Spleen (tissue), 13 donors: ENCODE measurements around the gene USP37. TPM values are rescaled to one million over a fixed set of nuclear protein-coding genes. Genes with fewer than 3 reads are reported as not detected.

Experiments used
- DNase-seq: peaks from one replicate; pipeline ENCODE4 v3.0.0-alpha.2; 2020
- H3K27ac ChIP-seq, 8 donors: fragments of 200-600 bp; sonication (generic) in 7 of 8; 1 replicate in 4 of 8; 2 replicates in 4 of 8; pipeline versions ENCODE4 v1.5.0 to v1.8.0; 2016 to 2021; ENCODE audit warnings: inconsistent platforms in 4 of 8, mild to moderate bottlenecking in 4 of 8, moderate library complexity in 1 of 8
- H3K27me3 ChIP-seq, 7 donors: fragments of 200-600 bp; sonication (generic) in 6 of 7; replicated peaks in 1 of 7; 1 replicate in 4 of 7; 2 replicates in 3 of 7; pipeline versions ENCODE4 v1.5.0 to v1.8.0; 2016 to 2021; ENCODE audit warnings: inconsistent platforms in 3 of 7, mild to moderate bottlenecking in 1 of 7
- H3K36me3 ChIP-seq, 6 donors: fragments of 200-600 bp; sonication (generic) in 5 of 6; 1 replicate in 4 of 6; 2 replicates in 2 of 6; pipeline versions ENCODE4 v1.5.0 to v1.8.0; 2016 to 2021; ENCODE audit warnings: inconsistent platforms in 2 of 6
- H3K4me1 ChIP-seq, 6 donors: fragments of 200-600 bp; sonication (generic) in 5 of 6; 1 replicate in 3 of 6; 2 replicates in 3 of 6; pipeline versions ENCODE4 v1.5.0 to v1.8.0; 2016 to 2021; ENCODE audit warnings: inconsistent platforms in 3 of 6
- H3K4me3 ChIP-seq, 8 donors: fragments of 200-600 bp; sonication (generic) in 7 of 8; 1 replicate in 4 of 8; 2 replicates in 4 of 8; pipeline versions ENCODE4 v1.5.0 to v1.8.0; 2016 to 2021; ENCODE audit warnings: inconsistent platforms in 4 of 8, mild to moderate bottlenecking in 4 of 8, moderate library complexity in 2 of 8
- H3K9me3 ChIP-seq, 8 donors: fragments of 200-600 bp; sonication (generic) in 7 of 8; 1 replicate in 4 of 8; 2 replicates in 4 of 8; pipeline versions ENCODE4 v1.5.0 to v1.8.0; 2016 to 2021; ENCODE audit warnings: inconsistent platforms in 4 of 8
- POLR2A ChIP-seq, 3 donors: fragments of 450-650 bp; IDR thresholded peaks; one replicate each; pipeline ENCODE4 v1.5.1; 2017; ENCODE audit warnings: antibody characterized with exemption in 3 of 3, mild to moderate bottlenecking in 1 of 3
- POLR2AphosphoS5 ChIP-seq, 3 donors: sonication (generic); formaldehyde crosslinking; IDR thresholded peaks; one replicate each; pipeline ENCODE4 v1.5.1; 2017; ENCODE audit warnings: antibody characterized with exemption in 3 of 3
- WGBS, 5 donors: extraction: QIAGEN DNeasy Blood & Tissue Kit in 3 of 5; methylation state at CpG; one replicate each; pipeline versions ENCODE4 v1.1.5 to v1.1.7; 2013 to 2018; 5-methylcytosine and 5-hydroxymethylcytosine counted together
- intact Hi-C: fragments of 100-400 bp; cut with DNase I; formaldehyde crosslinking; loops from one replicate; pipeline ENCODE4 v1.15.0; 2023; ENCODE audit warnings: low total_unique reads
- long read RNA-seq, 2 donors: transcript quantifications; one replicate each; lab custom pipeline, GENCODE V29; 2026
- polyA plus RNA-seq, 3 donors: library from polyadenylated mRNA; stranded (reverse); fragments of 200-250 nt; gene quantifications; one replicate each; pipeline ENCODE4 v1.2.1, GENCODE V29; 2013
- total RNA-seq, 7 donors: library from RNA; depleted of rRNA in 3 of 7; stranded (reverse); fragments of >200 nt in 3 of 7; fragmentation: NEBNext Ultra II Directional in 4 of 7; extraction: Animal tissue kit (Norgen Biotek cat#: 25700) in 4 of 7; gene quantifications; one replicate each; pipeline versions ENCODE4 v1.1.0 to v1.2.1, GENCODE V29; 2016 to 2021
- TF ChIP-seq, protein P1 (sequence below), 11 experiments: fragments of 200-600 bp in 7 of 11; fragments of 450-650 bp in 4 of 11; sonication (generic) in 4 of 11; IDR thresholded peaks in 8 of 11; conservative IDR thresholded peaks in 3 of 11; 1 replicate in 7 of 11; 2 replicates in 4 of 11; pipeline versions ENCODE4 v1.4.0 to v1.8.0; 2016 to 2021; ENCODE audit warnings: antibody characterized with exemption in 11 of 11, inconsistent platforms in 4 of 11, mild to moderate bottlenecking in 1 of 11
- donor health status: healthy with polysubstance abuse.
- donor health status: DM: no; HTN: no; CAD: no; lungs with moderate emphysema.
- donor health status: DM: no; HTN: no; CAD: no.
- donor health status: Bipolar disorder and iron deficiency.
- donor health status: healthy.
- donor health status: DM: no; HTN: no; CAD: no.
- donor health status: DM: yes; HTN: yes; CAD: no.

Gene USP37, protein sequence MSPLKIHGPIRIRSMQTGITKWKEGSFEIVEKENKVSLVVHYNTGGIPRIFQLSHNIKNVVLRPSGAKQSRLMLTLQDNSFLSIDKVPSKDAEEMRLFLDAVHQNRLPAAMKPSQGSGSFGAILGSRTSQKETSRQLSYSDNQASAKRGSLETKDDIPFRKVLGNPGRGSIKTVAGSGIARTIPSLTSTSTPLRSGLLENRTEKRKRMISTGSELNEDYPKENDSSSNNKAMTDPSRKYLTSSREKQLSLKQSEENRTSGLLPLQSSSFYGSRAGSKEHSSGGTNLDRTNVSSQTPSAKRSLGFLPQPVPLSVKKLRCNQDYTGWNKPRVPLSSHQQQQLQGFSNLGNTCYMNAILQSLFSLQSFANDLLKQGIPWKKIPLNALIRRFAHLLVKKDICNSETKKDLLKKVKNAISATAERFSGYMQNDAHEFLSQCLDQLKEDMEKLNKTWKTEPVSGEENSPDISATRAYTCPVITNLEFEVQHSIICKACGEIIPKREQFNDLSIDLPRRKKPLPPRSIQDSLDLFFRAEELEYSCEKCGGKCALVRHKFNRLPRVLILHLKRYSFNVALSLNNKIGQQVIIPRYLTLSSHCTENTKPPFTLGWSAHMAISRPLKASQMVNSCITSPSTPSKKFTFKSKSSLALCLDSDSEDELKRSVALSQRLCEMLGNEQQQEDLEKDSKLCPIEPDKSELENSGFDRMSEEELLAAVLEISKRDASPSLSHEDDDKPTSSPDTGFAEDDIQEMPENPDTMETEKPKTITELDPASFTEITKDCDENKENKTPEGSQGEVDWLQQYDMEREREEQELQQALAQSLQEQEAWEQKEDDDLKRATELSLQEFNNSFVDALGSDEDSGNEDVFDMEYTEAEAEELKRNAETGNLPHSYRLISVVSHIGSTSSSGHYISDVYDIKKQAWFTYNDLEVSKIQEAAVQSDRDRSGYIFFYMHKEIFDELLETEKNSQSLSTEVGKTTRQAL
- total RNA-seq, result 10 to 100 TPM; 13.0 to 19.2 (median 14.8) TPM
- polyA plus RNA-seq, result 1 to 10 TPM; 1.8 to 2.7 (median 2.1) TPM
- long read RNA-seq, donor 1, full-length matches to known transcripts, result 1 of 1 reads
- long read RNA-seq, donor 1, partial matches to known transcripts, result 0 of 1 reads
- long read RNA-seq, donor 1, other reads (novel, unspliced or antisense), result 0 of 1 reads
- long read RNA-seq, donor 2, result 0 reads

DNA sequence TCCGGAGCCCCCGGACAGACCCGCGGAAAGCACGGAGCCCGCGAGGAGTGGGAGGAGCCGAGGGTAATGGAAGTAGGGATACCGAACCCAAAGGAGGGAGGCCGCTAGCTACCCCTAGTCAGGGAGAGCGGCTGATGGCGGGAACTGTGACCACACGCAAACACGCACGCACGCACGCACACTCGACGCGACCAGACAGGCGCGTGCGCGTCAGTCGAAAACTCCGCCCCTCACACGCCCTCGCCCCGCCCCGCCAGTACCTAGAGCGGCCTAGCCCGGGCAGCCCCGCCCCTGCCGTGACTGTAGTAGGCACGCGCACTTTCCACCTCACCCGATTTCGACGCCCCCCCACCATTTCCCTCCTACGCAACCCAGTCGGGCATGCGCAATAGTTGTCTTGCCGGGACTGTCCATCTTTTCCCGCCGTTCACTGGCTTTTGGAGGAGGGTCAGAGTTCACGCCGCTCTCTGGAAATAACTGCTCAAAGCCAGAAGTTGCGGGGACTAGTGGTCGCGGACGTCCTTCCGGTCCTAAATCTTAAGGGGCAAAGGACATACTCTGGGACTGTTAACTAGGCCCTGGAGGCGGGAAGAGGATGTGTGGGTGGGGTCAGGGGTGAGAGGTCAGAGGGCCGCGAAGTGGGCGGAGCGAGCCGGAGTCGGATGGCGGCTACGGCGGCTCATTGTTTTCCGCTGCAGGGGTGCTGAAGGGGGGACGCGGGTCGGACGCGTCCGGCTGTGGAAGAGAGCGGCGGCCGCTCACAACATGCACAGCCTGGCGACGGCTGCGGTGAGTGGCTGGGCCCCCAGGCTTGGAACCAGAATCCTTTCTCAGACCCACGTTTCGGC, at the start of gene USP37, which contains the start of gene CNOT9:
TSS of gene USP37 (minus strand) at position 162 of the 848 bp plus-strand sequence. CDS start 9,698 bp downstream, outside the sequence.
TSS of gene CNOT9 (plus strand) at position 650 of the 848 bp plus-strand sequence. CDS start at position 766, 116 bp downstream.
- 0 to 1% (median 1%) methylated on average over 49 to 77 of the region's 77 CpGs for WGBS, 5 donors
- intact Hi-C loops, result loop anchor here (10.0 kb wide), 1 partner anchor 164 kb away; no protein-coding TSS in a partner anchor
- Histone ChIP-seq H3K4me3 (peak within 1 kb of the TSS; percentile 52 to 93 (median 84)), H3K4me1 (peaks cover 29 to 88% (median 56%) of the 10 kb centered on the region in 6 donors), H3K27me3 (no peaks in the 10 kb centered on the region), H3K36me3 (peaks cover 0 to 32% (median 12%) of the 10 kb centered on the region in 6 donors), H3K9me3 (no peaks in the 10 kb centered on the region), H3K27ac (peak within 1 kb of the TSS; percentile 89 to 97 (median 95))
- TF ChIP-seq POLR2A (IDR thresholded peaks at IDR 0.05), result peak in 2 of 3 donors; percentile 20 to 85
- TF ChIP-seq, protein P1, sequence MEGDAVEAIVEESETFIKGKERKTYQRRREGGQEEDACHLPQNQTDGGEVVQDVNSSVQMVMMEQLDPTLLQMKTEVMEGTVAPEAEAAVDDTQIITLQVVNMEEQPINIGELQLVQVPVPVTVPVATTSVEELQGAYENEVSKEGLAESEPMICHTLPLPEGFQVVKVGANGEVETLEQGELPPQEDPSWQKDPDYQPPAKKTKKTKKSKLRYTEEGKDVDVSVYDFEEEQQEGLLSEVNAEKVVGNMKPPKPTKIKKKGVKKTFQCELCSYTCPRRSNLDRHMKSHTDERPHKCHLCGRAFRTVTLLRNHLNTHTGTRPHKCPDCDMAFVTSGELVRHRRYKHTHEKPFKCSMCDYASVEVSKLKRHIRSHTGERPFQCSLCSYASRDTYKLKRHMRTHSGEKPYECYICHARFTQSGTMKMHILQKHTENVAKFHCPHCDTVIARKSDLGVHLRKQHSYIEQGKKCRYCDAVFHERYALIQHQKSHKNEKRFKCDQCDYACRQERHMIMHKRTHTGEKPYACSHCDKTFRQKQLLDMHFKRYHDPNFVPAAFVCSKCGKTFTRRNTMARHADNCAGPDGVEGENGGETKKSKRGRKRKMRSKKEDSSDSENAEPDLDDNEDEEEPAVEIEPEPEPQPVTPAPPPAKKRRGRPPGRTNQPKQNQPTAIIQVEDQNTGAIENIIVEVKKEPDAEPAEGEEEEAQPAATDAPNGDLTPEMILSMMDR (IDR thresholded peaks at IDR 0.05 in 8 of 11, conservative IDR thresholded peaks at IDR 0.05 in 3 of 11), result peak in 5 of 11 experiments; percentile 2 to 38 (median 27)
- peak; percentile 81 to 89 (median 88) for TF ChIP-seq POLR2AphosphoS5 (IDR thresholded peaks at IDR 0.05)
- peak; percentile 100 for DNase-seq

DNA sequence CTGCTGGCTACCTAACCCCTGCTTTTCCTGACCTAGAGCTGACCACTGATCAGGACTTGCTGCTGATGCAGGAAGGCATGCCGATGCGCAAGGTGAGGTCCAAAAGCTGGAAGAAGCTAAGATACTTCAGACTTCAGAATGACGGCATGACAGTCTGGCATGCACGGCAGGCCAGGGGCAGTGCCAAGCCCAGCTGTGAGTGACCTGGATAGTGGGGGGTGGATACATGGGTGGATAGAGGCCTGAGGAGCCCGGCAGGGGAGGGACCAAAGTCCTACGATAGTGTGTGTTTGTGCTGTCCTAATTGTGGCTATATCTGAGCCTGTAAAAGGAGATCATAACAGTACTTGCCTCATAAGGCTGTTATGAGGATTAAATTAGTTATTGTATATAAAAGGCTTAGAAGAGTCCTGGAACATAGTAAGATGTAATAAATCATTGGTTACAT, 47.7 kb upstream of the USP37 start:
- Histone ChIP-seq H3K9me3 (no peaks in the 10 kb centered on the region), H3K27me3 (no peaks in the 10 kb centered on the region), H3K27ac (no peak overlapping the region), H3K4me1 (no peaks in the 10 kb centered on the region), H3K4me3 (no peak overlapping the region), H3K36me3 (no peaks in the 10 kb centered on the region)
- TF ChIP-seq, protein P1 (IDR thresholded peaks at IDR 0.05 in 8 of 11, conservative IDR thresholded peaks at IDR 0.05 in 3 of 11), result no peak
- TF ChIP-seq POLR2AphosphoS5 (IDR thresholded peaks at IDR 0.05), result no peak
- TF ChIP-seq POLR2A (IDR thresholded peaks at IDR 0.05), result no peak
- intact Hi-C loops, result no loop called here
- no peak for DNase-seq
- 88 to 94% (median 91%) methylated on average over 6 of the region's 6 CpGs for WGBS, 5 donors

DNA sequence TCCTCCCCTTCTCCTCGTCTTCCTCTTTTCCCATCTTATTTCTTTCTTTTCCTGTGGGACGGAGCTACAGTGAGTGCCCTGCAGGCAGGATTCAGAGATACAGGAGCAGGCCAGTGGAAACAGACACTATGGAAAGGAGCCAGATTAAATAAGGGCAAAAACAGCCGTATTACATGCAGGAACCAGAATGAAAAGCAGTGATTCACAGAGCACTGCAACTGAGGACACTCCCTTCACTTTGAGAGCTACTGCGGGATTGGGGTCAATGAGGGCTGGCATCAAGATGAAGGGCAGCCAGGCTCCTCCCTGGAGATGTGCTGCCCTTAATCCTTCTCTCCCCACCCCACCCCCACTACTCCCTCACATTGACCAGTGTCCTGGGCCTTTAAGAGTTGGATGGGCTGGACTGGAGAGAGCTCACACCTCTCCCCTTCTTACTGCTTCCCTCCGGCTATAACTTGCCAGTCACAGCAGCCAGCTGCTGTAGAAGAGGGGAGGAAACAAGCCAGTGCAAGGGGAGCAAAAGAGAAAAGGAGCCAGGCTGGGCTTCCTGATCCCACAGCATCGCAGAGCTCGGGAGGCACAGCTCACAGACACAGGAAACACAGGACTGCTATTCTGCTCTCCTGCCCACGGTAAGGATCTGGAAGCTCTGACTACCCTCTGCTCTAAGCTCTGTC, 39.4 kb upstream of the USP37 start, which contains the start of gene PLCD4:
TSS of gene PLCD4 (plus strand) at position 464 of the 680 bp plus-strand sequence. CDS start 7,841 bp downstream, outside the sequence.
- intact Hi-C loops, result no loop called here
- peak within 1 kb of the TSS in 4 of 8 donors; percentile 28 to 33 (median 29) for H3K27ac ChIP-seq
- TF ChIP-seq, protein P1 (IDR thresholded peaks at IDR 0.05 in 8 of 11, conservative IDR thresholded peaks at IDR 0.05 in 3 of 11), result peak in 1 of 11 experiments; percentile 10
- TF ChIP-seq POLR2AphosphoS5 (IDR thresholded peaks at IDR 0.05), result peak in 1 of 3 donors; percentile 10
- TF ChIP-seq POLR2A (IDR thresholded peaks at IDR 0.05), result no peak
- no peak within 1 kb of the TSS for H3K4me3 ChIP-seq
- H3K36me3 ChIP-seq, result no peaks in the 10 kb centered on the region
- 27 to 45% (median 34%) methylated on average over 8 of the region's 8 CpGs for WGBS, 5 donors
- H3K27me3 ChIP-seq, result peaks cover 0 to 9% (median 0%) of the 10 kb centered on the region in 7 donors
- no peak for DNase-seq
- H3K9me3 ChIP-seq, result no peaks in the 10 kb centered on the region
- no peaks in the 10 kb centered on the region for H3K4me1 ChIP-seq
